Diencephalon (tissue), 1 donor: ENCODE results near the gene CD2BP2. TPM values are rescaled to one million over a fixed set of nuclear protein-coding genes. Genes with fewer than 3 reads are reported as not detected.

ENCODE experiments used
- total RNA-seq: library from RNA; depleted of rRNA; stranded (reverse); fragments of >200 nt; gene quantifications from one replicate; pipeline ENCODE4 v1.2.3, GENCODE V29; 2014

Gene CD2BP2
- total RNA-seq: 39.9 TPM

GRCh38 chr16:30355144-30355953, at the start of gene CD2BP2:
Gene CD2BP2, minus strand, starts transcription at chr16:30355308. Its CDS starts 627 bp downstream, at chr16:30354681.

DNA sequence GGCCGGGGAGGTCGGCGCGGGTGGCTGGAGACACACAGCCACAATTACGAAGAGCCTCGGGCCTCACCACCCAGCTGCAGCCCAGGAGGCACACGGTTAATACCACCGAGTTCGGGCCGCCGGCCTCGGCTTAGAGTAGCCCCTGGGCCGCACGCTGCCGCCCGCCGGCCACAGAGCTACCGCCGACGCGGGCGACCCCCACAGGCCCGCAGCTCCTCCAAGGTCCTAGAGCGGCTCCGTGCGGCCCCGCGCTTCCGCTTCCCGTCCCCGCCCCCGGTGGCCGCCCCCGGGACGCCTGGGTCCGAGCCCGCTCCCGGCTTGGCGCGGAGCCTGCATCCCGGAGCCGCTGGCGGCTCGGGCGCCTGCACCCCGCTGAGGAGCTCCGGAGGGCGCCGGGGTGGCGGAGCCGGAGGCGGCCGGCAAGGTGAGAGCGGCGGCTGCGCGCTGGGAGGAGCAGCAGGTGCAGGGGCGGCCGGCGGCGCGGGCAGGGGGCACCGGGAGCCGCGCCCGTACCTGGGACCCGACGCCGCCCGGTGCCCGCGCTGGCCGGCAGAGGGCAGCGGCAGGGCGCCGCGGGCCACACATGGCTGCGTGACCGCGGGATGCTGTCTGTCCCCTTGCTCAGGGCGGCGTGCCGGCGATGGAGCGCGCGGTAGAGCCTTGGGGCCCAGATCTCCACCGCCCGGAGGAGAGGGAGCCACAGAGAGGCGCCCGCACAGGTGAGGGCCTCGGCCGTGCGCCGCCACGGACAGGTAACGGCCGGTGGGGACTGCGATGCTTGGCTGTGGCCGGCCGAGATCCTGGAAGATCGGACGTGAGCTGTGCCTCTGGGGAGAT, 40.3 kb upstream of the CD2BP2 start, which contains the start of gene ZNF48:
Gene ZNF48, plus strand, starts transcription at position 266 of the 837 bp plus-strand sequence. Its CDS starts 375 bp downstream, at position 641.

GRCh38 chr16:30382111-30382881, 27.2 kb upstream of the CD2BP2 start, which contains the start of gene SEPTIN1:
Gene SEPTIN1, minus strand, starts transcription at chr16:30382561. Its CDS starts 19 bp downstream, at chr16:30382542.

GRCh38 chr16:30374538-30374937, 19.4 kb upstream of the CD2BP2 start, which contains the start of gene MYL11:
Gene MYL11, plus strand, starts transcription at chr16:30374802. Its CDS starts 56 bp downstream, at chr16:30374858.

DNA sequence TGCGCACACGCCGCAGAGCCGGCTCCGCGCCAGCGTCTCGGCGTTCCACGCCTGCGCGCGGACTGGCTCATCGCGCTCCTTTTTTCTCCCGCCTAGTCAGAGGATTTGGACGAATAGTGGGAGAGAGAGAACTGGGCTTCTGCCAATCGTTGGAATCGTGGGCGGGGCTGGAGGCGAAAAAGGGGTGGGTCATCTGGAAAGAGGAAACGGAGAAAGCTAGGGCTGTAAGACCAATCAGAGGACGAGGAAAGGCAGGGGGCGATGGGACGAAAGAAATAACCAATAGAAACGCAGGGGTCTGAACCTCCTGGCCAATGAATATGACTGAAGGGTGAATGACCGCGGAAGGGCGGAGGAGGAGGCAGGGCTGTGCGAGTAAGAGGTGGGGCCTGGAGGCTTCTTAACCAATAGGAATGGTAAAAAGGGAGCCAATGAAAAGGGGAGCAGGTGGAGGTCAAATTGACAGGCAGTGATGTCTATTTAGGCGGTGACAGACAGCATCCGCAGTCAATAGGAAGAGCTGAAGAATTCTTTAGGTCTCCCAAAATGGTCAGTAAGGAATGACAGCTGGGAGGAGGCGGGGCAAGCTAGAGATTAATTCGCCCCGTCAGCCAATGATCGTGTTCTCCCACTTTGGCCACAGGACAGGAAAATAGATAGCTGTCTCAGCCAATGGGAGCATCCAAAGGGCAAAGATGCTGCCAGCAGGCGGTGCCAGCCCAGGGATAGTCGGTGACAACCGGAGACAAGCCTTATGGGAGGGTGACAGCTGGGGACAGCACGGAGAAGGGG, 15.5 kb upstream of the CD2BP2 start, which contains the start of gene TBC1D10B:
Gene TBC1D10B, minus strand, starts transcription at position 39 of the 792 bp plus-strand sequence. CDS start 311 bp downstream, outside the sequence.

Other genes with a start within 250 kb of the CD2BP2 start
- 0.46 TPM for gene GDPD3, start 241.8 kb downstream of the CD2BP2 start, total RNA-seq
- 28.6 TPM for gene MAPK3, start 232.1 kb downstream of the CD2BP2 start, total RNA-seq
- 20.1 TPM for gene CORO1A, start 171.7 kb downstream of the CD2BP2 start, total RNA-seq
- gene BOLA2B, start 161.6 kb downstream of the CD2BP2 start, total RNA-seq: 5.3 TPM
- gene SLX1A, start 161.4 kb downstream of the CD2BP2 start, total RNA-seq: 10.8 TPM
- 1.6 TPM for gene SULT1A3, start 156.1 kb downstream of the CD2BP2 start, total RNA-seq
- 2.5 TPM for gene NPIPB13, start 106.8 kb downstream of the CD2BP2 start, total RNA-seq
- gene TBC1D10B, start 15.2 kb upstream of the CD2BP2 start, total RNA-seq: 27.0 TPM
- not detected for gene MYL11, start 19.5 kb upstream of the CD2BP2 start, total RNA-seq
- 1.2 TPM for gene SEPTIN1, start 27.3 kb upstream of the CD2BP2 start, total RNA-seq
- 29.3 TPM for gene ZNF48, start 40.1 kb upstream of the CD2BP2 start, total RNA-seq
- gene ZNF771, start 52.3 kb upstream of the CD2BP2 start, total RNA-seq: 10.4 TPM
- 25.4 TPM for gene DCTPP1, start 74.7 kb upstream of the CD2BP2 start, total RNA-seq
- gene SEPHS2, start 90.6 kb upstream of the CD2BP2 start, total RNA-seq: 13.8 TPM
- 1.2 TPM for gene ITGAL, start 117.4 kb upstream of the CD2BP2 start, total RNA-seq
- 26.5 TPM for gene ZNF768, start 171.3 kb upstream of the CD2BP2 start, total RNA-seq
- gene ZNF747, start 179.6 kb upstream of the CD2BP2 start, total RNA-seq: 12.2 TPM
- gene ZNF764, start 203.1 kb upstream of the CD2BP2 start, total RNA-seq: 9.2 TPM
- gene ZNF688, start 216.4 kb upstream of the CD2BP2 start, total RNA-seq: 7.6 TPM
- gene ZNF785, start 230.4 kb upstream of the CD2BP2 start, total RNA-seq: 21.2 TPM